NOMO-1 (cell line): ENCODE data around the gene TTF2.
"Not testable (repeated sequence)": the region's sequence is repeated elsewhere in the genome, so short reads cannot be mapped to it uniquely, and the experiment has no call there.

Experiments used
- DNase-seq, 2 experiments: peaks; one replicate each; lab custom pipeline; 2025; ENCODE audit not compliant: unreplicated experiment in 2 of 2; lab: John Stamatoyannopoulos, UW

Gene TTF2

DNA sequence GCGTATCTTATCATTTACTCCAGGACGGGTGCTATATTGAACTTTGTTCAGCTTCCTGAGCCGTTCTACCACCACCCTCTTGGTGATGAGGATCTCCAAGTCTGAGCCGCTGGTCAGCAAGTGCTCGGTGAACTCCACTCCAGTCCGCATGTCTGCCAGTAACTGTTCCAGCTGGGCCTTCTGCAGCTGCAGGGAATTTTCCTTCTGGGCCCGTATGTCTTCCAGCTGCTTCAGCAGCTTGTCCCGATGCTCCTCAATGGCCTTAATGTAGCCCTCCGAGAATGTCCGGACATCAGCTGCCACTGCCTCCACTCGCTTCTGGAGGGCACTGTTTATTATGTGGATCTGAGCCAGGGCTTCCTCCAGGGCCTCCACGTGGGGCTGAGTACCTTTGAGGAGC lies 58.0 kb downstream of the TTF2 start:
- DNase-seq: no peak

DNA sequence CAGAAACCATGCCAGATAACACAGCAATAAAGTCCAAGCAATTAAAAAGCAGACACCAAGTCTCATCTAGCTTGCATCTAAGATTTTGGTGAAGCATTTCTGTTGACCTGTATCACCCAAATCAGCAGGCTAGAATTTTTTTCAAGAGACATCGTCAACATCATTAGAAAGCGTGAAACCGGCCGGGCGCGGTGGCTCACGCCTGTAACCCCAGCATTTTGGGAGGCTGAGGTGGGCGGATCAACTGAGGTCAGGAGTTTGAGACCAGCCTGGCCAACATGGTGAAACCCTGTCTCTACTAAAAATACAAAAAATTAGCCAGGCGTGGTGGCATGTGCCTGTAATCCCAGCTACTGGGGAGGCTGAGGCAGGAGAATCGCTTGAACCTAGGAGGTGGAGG lies 59.0 kb downstream of the TTF2 start:
- not testable (repeated sequence) for DNase-seq

GRCh38 chr1:117120774-117121588 lies 60.9 kb downstream of the TTF2 start:
- DNase-seq: peak in 1 of 2 experiments; percentile 30

GRCh38 chr1:117121589-117122329 lies 61.6 kb downstream of the TTF2 start, which contains the start of gene TRIM45:
TSS of gene TRIM45 (minus strand) at chr1:117121749. CDS start at chr1:117121201, 548 bp downstream.
- peak; percentile 93 to 97 for DNase-seq

- no peak for DNase-seq
Measured at GRCh38 chr1:117122330-117123025, 62.4 kb downstream of the TTF2 start.

DNA sequence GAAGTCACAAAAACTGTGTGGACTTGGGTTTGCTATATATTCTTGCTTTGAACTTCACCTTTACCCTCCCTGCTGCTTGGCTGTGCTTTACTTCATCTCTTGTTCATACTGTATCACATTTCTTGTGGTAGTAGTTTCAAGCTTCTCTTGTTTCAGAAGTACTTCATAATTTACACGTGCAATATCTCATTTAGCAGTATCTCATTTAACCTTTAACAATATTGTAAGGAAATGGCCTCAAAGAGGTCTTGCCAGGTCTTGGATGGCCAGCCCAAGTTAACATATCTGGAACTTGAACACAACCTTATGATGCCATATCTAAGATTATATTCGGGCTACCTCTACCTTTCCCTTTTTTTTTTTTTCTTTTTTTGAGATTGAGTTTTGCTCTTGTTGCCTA lies 63.1 kb downstream of the TTF2 start:
- DNase-seq: no peak

- DNase-seq: no peak
Measured at GRCh38 chr1:117124661-117125060, 64.5 kb downstream of the TTF2 start.

GRCh38 chr1:117127795-117128194 lies 67.7 kb downstream of the TTF2 start:
- DNase-seq: no peak

GRCh38 chr1:117128323-117129079 lies 68.4 kb downstream of the TTF2 start:
- peak in 1 of 2 experiments; percentile 39 for DNase-seq

DNA sequence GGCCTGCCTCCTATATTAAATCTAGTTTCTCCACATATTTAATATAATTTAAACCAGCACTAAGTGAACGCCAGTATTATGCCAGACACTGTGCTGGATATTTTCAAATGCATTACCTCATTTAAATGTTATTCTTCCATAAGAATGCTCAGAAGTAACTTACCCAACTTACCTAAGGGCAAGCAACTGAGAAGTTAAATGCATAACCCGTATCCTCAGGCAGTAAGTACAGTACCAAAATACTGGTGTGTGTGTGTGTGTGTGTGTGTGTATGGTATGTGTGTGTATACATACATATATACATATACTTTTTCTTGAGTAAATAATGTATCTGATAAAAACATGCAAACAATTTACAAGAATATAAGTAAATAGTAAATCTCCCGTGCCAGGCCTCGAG lies 70.4 kb downstream of the TTF2 start:
- no peak for DNase-seq

DNA sequence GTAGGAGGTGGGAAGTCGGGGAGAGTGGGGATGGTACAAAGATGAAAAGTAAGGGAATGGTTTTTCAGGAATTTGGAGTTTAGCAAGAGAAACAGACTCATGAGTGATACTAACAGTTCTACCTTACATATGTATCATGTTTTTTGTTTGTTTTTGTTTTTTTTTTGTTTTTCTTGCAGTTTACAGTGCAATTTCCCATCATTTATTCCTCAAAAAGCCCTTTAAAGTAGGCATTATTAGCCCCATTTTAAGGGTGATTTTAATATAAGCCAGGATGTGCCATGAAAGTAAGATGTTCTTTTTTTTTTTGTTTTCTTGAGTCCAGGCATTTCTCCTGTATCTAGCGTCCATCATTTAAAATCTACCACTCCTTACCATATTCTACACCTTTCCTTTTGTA lies 75.2 kb downstream of the TTF2 start:
- no peak for DNase-seq

- no peak for DNase-seq
Measured at GRCh38 chr1:117136749-117137148, 76.6 kb downstream of the TTF2 start.

GRCh38 chr1:117137281-117137855 lies 77.2 kb downstream of the TTF2 start:
- DNase-seq: no peak

GRCh38 chr1:117138106-117138505 lies 78.0 kb downstream of the TTF2 start:
- DNase-seq: no peak

DNA sequence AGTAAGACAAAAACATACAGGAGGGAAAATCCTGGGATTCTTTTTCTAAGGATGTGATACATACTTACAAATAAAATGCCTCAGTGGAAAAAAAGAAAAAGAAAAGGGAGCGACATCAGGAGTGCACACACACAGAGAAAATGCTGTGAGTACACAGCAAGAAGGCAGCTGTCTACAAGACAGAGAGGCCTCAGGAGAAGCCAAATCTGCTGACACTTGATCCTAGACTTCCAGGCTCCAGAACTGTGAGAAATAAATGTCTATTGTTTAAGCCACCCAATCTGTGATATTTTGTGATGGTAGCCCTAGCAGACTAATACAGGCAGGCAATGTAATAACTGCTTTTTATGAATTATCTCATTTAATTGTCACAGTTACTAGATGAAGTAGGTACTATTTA lies 78.4 kb downstream of the TTF2 start:
- DNase-seq: no peak

- no peak for DNase-seq
Measured at GRCh38 chr1:117142200-117142599, 82.1 kb downstream of the TTF2 start.

DNA sequence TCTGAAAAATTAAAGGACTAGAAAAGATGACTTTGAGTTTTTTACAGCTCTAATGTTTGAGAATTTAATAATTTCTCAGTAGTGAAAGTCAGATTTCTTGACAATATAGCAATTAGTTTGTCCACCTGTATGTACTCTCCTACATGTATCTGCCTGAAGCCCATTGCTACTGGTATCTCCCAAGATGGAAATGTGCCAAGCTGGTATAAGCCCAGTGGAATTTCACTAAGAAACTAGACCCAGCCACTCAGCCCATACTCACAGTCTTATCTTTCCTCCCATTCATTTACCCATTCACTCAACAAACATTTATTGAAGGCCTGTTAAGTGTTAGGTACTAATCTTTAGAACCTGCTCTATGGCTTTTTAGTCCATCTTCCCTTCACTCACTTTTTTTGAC lies 83.0 kb downstream of the TTF2 start:
- no peak for DNase-seq

DNA sequence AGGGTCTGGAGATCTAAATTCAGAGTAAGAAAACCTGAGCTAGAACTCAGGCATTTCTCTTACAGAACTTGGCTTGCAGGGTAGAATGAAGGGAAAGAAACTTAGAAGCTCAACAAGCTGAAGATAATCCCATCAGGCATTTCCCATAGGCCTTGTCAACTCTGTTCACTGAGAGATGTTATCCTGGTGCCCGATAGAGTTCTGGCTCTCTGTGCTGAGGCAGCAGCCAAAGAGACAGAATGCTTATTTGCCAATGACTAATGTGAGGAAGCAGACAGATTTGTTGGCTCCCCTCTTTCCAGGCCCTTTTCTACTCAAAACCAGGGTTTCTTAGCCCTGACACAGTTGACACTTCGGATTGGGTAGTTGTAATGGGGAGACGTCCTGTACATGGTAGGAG lies 83.7 kb downstream of the TTF2 start:
- DNase-seq: no peak

GRCh38 chr1:117146072-117146471 lies 85.9 kb downstream of the TTF2 start:
- DNase-seq: no peak

- no peak for DNase-seq
Measured at GRCh38 chr1:117146575-117147340, 86.6 kb downstream of the TTF2 start.
